Stimulated activated CD4-positive, alpha-beta T cell treated with anti-CD3 and anti-CD28 coated beads, Interleukin-12 subunit alpha, Interleukin-12 subunit beta, amount 100 ng/mL, for 4 hours (primary cell): Measurements from ENCODE around the gene CST11.

Source experiments
- DNase-seq: peaks from one replicate; pipeline ENCODE4 v3.0.0-alpha.2; 2020

Gene CST11

DNA sequence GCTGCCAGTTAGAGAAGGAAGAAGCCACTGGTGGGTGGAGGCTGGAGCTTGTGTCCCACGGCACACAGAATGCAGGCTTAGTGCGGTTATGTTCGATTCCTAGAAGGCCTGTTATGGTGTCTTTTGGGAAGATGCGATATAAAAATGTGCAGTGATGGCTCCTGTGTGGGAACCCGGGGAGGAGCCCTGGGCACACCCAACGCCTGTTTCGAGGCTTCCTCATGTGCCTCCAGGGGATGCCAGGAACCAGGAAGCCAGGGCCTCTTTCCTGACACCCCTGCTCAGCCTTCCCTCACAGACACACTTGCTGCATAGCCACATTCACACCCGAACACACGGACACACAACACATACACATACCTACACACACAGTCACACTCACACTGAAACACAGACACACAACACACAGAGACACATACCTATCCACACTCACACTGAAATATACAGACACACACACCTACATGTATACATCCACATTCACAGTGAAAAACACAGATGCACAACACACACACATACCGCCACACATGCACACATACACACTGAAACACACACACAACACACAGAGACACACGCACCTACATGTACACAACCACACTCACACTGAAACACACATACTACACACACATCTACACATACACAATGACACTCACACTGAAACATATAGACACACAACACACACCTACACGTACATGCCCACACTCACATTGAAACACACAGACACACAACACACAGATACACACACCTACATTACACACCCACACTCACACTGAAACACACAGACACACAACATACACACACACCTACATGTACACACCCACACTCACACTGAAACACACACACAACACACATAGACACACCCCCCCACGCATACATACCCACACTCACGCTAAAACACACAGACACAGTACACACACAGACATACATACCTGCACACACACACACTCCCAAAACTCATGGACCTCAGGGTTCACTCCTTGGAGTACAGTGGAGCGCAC, 1.2 kb upstream of the CST11 start:
- no peak for DNase-seq

DNA sequence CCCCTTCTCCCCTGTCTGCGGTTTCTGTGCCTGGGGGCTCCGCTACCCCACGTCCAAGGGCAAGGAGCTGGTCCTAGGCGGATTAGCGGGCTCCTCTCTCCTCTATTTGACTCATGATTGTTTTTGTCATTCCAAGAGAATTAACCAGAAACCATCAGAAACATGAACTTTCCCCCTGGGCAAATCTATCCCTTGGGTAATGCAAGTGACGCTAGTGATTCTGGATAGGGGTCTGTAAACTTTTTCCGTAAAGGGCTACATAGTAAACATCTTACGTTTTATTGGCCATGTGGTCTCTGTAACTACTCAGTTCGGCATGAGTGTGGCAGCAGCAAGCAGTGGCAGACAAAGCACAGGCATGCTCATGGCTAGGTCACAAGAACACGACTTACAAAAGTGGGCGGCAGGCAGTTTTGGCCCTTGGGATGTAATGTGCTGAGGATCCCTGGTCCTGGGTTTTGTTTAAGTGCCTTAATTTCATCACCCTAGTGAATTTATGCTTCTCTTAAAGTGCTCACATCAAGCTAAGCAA, 654 bp downstream of the CST11 start:
- DNase-seq, result no peak

DNA sequence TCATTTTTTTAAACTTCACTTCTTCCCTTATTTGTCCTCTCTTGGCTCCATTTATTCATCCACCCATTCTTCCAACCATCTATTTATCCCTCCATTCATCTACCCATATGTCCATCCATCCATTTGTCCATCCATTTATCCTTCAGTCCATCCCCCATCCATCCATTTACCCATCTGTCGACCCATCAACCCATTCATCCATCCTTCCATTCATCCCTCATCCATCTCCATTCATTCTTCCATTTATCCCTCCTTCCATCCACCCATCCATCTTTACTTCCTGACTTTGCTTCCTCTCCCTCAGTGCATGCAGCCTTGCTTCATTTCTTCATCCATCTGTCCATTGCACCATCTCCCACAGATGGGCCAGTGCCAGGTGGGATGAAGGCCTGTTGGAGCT, 1.8 kb downstream of the CST11 start:
- DNase-seq, result no peak

DNA sequence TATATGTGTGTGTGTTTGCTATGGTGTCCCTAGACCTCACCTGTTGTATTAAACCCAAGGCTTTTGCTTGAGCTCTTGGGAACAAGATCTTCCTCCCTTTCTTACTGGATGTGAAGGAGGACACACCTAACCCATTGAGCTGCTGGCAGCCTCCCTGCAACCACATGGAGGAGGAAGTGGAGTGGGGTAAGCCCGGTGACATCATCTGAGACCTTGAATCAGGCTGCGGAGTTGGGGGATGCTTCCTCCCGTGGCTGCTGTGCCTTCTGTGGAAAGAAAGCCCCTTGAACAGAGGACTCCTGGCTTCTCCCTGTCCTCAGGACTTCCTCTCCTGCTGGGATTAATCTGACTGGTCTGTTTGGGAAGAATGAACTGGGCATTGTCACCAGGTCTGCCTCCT, 3.3 kb downstream of the CST11 start:
- no peak for DNase-seq

DNA sequence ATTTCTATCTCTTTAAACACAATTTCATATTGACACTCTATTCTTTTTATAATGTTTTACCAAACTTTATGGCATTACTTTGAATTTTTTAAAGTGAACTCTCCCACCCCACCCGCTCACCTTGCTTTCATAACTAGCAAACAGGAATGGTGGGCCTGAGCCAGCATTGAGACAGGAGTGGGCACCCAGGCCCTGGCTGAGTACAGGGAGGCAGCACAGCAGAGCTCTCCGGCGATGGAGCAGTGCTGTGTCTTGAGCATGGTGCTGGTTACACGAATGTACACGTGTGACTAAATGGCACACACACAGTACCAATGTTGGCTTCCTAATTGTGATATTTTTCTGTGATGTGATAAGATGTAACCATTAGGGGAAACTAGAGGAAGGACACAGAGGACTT, 4.5 kb downstream of the CST11 start:
- DNase-seq, result no peak

DNA sequence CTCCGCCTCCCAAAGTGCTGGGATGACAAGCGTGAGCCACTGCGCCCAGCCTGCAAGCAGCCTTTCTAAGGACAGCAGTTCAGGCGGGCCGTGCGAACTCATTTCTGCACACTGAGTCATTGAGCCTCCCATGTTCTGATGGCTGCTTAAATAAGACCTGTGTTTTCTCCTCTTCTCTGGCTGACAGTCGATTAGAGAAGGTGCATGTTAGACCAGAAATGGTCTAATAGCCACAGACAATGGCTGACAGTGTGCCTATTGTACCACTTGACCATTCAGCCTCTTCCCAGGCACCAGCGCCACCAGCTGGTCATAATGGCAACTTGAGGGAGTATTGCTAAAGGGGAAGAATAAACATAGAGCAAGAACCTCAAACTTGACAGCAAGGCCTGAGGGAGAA, 6.2 kb downstream of the CST11 start:
- peak; percentile 34 for DNase-seq

DNA sequence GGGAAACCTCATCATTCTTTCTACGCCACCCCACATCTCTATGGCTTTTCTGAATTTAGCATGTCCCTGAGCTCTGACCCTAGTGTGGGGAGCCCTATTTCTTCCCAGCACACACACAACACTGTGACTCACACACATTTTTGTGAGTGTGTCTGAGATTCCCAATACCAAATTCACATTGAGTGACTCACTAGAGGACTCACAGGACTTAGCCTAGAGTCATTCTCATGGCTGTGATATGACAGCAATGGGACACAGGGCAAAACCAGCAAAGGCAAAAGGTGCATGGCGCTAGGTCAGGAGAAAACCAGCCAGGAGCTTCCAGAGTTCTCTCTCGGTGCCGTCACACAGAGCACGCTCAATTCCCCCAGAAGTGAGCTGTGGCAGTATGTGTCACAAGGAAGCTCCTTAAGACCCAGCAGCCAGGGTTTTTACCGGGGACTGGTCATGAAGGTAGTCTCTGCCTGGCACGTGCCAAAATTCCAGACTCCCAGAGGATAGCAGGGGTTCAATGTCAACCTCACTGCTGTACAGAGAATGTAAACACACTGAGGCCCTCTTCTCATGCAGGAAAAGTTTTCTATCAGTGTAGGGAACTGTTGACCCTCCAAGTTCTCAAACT, 7.0 kb downstream of the CST11 start:
- no peak for DNase-seq

DNA sequence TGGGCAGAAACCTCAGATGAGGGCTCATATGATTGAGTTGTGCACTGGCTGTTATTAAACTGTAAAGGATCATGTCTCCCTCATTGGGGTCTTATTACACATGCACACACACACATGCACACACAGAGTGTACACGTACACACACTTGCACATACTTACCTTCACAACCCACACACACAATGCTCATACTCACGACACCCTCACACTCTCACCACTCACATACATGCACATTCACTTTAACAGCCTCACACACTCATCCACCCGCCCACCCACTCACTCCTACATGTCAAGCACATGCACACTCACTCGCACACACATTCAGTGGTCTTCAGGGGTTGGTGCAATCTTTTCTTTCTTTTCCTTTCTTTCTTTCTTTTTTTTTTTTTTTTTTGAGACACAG, 7.8 kb downstream of the CST11 start:
- no peak for DNase-seq

DNA sequence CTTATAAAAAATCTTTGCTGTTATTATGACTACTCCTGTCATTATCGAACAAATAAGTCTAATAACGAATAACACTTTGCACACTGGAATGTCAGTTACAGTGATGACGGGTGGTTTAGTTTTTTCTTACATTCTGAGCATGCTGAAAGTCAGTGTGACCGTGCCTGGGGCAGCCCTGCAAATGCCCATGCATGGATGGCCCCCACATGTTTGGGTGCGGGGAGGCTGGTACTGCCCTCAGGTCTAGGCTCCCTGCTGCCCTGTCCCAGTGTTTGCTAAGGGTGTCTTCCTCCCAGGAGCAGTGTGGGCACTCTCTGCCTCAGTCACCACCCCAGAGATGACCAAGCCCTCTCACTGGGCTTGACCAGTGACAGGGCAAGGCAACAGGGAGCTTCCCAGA, 10.2 kb downstream of the CST11 start:
- DNase-seq, result no peak

DNA sequence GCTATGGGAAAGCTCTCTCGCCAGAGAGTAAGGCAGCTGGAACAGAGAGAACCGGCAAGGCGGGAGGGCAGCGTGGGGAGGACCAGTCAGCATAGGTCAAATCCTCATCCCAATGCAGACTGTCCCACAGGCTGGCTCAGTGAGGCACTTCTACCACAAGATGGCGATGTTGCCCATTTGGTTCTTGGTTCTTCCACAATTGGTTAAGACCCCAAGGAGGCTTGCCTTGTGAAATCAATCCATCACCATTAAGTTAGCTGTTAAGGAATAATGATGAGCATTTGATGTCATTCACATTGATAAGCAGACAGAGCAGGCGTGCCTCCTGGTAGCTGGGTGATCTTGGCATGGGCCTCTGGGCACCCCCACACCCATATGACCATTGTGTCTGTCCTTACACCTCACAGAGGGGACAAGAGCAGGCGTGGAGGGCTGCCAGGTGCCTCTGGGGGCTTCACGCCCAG, 10.8 kb downstream of the CST11 start:
- peak; percentile 50 for DNase-seq

DNA sequence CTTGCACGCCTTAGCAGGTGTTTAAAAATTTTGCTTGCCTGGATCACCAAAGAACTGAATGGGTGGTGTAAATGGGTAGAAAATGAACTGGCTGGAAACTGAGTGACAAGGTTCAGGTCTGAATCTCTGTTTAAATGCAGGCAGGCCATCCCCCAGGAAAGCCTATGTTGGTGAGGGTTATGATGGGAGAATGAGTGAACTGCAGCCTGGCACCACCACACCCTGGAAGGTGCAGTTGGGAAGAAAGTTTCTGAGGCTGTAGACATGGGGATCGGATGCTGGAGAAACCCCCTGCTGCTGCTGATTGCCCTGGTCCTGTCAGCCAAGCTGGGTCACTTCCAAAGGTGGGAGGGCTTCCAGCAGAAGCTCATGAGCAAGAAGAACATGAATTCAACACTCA, 12.7 kb downstream of the CST11 start:
- DNase-seq, result no peak

DNA sequence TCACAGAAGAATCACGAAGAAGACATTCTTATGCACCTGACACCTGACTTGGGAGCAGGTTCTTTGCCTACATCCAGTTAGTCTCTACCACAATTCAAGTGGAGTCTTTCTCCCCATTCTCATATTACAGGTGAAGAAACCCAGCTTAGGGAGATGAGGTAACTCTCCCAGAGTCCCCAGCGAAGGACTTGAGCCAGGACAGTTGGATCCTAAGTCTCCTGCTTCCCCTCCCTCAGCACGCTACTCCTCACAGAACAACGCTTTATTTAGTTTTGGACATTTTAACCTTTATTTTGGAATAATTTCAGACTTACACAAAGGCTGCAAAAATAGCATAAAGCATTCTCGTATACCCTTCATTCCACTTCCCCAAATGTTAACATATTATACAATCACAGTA, 14.0 kb downstream of the CST11 start:
- no peak for DNase-seq

DNA sequence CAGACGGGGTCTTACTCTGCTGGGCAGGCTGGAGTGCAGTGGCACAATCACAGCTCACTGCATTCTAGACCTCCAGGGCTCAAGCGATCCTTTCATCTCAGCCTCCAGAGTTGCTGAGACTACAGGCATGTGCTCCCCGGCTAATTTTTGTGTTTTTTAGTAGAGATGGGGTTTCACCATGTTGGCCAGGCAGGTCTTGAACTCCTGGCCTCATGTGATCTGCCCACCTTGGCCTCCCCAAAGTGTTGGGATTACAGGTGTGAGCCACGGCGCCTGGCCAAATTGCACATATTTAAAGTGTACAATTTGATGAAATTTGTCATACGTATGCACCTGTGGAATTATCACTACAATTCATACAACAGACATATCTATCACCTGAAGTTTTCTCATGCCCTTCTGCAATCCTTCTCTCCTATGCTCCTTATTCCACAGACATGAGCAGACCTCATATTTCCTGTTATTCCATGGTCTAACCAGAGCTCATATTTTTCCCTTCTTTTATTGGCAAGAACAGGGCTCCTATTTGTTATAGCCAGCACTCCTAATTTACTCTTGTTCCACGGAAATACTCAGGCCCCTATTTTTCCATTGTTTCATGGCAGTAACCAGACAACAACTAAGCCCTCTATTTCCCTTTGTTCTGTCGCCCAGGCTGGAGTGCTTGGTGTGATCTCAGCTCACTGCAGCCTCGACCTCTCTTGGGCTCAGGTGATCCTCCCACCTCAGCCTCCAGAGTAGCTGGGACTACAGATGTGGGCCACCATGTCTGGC, 15.4 kb downstream of the CST11 start:
- no peak for DNase-seq

DNA sequence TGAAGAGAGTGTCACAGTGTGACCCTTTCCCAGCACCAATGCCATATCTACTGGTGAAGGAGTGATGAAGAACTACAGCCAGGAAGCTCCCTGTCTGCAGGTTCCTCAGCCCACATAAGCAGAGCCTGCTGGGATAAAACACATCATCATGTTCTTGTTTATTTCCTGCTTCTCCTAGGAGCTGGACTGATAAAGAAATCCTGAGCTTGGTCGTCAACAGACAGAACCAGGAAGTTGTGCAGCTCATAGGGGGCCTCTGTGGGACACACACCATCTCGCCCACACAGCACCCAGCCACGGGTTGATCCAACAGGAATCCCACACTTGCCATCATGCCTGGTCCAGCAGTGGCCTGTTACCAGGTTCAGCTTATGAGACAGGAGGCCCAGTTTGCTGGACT, 16.0 kb downstream of the CST11 start:
- DNase-seq, result no peak

DNA sequence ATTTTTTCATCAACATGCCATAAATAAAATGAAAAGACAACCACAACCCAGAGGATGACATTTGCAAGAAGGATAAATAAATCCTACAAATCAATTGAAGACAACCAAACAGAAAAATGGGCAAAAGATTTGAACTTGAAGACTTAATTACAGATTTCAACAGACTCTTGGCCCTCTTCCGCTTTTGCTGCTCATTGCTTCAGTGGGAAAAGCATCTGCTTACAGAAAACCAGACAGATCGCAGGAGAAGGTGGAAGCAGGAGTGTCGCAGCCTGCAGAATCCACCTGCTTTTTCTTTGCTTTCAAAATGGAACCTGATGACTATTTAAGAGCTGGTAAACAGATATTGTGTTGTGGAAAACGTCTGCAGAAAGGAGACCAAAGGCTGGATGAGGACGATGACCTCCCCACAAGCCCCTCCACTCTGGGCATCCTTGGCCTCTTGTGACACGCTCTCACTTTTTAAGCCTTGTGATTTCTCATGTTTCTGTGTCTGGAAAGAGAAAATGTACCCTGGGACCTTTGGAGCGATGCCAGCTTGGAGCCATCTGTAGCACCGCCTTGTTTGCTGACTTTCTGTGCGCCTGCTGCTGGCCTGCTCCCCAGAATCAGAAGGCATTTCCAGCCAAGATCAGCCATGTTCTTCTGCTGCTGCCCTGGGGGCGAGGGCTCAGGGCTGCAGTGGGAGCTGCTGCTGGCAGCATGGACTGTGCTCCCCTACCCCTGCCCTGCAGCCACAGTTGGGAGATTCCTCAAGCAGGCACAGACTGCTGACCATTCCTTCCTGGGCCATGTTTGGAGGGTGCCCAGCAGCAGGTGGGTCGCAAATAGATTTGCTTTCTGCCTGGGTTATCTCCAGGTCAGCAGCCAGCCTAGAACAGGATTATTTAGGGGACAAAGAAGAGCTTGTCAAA, 16.8 kb downstream of the CST11 start:
- DNase-seq, result no peak

DNA sequence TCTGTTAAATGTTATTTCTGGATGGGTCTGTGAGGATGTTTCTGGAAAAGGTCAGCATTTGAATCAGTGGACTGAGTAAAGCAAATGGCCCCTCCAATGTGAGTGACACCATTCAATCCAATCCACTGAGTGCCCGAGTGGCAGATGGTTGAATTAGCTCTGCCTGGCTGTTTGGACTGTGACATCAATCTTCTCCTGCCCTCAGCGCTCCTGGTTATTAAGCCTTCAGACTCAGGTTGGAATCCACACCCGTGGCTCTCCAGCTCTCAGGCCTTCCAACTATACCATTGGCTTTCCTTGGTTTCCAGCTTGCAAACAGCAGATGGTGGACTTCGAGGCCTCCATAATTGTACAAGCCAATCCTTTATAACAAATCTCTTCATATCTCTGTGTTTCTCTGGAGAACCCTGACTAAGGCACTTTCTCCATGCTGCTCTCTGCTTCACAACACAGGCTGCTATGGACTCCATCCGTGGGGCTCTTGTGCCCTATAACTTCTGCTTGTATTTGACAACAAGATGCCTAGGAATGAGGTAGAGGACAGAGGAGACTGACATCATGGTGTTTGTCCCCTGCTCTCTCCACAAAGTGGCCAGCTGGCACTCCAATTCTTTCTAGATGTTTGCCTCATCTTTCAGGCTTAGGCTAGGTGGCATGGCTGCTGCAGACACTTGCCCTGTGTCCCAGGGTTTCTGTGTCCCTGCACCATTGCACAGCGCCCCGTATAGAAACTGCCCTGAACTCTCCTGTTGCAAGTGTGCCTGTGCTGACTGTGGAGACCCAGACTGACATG, 18.0 kb downstream of the CST11 start:
- DNase-seq, result no peak

DNA sequence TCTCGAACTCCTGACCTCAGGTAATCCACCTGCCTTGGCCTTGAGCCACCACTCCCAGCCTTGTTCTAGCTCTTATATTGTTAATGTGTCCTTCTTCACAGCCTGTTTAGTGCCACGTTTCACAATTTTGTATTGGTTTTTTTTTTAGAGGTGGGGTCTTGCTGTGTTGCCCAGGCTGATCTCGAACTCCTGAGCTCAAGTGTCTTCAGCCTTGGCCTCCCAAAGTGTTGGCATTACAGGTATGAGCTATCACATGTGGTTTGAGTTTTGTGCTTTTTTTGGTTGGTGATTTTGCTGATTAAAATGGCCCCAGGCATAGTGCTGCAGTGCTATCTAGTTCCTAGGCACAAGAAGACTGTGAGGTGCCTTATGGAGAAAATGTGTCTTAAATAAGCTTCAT, 19.0 kb downstream of the CST11 start:
- DNase-seq, result no peak

DNA sequence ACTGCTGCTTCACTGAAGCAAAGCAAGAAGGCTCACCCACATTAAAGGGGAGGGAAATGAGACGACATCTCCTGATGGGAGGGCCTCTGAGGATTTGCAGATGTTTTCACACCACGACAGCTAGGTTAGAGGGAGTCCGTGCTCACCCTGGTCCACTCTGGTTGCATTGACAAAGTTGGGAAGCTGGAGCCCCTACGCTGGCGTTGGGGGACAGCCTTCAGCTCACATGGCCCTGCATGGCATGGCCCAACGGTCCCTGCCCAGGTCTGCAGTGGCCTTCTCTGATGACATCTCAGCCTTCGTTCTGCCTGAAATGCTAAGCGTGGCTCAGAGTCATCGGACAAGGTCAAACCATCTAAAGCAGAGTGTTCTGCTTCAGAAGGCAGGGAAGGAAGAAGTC, 27.5 kb downstream of the CST11 start:
- DNase-seq, result no peak

DNA sequence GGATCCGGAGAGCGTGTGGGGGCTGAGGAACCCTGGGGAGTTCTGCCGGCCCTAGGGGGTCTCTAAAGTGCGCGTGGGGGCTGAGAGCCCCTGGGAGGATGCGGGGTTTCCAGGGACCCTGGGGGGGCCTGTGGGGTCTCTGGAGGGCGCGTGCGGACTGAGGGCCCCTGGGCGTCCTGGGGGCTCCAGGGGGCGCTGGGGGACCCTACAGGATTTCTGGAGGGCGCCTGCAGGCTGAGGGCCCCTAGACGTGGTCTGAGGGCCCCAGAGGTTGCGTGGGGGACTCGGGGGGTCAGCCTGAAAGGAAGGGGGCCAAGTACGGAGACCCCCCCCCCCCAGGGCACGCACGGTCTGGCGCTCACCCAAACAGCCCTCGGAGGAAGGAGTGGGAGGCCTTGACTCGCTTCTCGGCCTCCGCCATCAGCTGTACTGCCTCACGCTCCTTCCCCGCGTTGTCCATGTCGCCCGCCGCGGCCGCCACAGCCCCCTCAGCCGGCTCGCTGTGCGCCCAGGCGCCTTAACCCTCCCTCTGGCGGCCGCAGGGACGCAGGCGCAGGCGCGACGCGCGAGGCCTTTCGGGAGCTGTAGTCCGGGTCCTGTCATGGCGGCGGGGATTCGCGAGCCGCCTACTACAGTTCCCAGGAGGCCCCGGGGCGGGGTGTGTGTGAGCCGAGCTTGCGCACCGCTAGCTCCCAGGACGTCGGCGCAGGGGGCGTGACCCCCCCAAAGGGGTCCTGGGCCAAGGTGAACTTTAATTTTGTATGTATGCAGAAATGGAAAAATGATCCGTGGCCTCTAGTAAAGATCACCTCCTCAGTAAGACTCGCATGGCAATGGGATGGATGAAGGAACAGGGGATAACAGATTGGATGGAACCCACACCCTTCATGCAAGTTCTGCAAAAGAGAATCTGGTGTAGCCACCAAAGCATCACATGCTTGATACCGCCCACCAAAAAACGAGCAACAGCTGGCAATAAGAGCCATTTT, 31.4 kb downstream of the CST11 start, which contains the start of gene NAPB:
Gene NAPB, minus strand, starts transcription at position 546 of the 989 bp plus-strand sequence. Its CDS starts 86 bp downstream, at position 460.
- peak; percentile 90 for DNase-seq
